SK-N-SH (cell line): ENCODE results near the gene DIS3L2. TPM values are rescaled to one million over a fixed set of nuclear protein-coding genes. Genes with fewer than 3 reads are reported as not detected.

ENCODE experiments used
- CTCF ChIA-PET: fragments of 300-600, 350-600 bp; formaldehyde crosslinking; extraction: SDS; loops from one replicate; lab custom pipeline; 2021; lab: Yijun Ruan, JAX
- POLR2A ChIA-PET: fragments of 350-600 bp; sonication (Branson Sonifier 250); formaldehyde crosslinking; extraction: SDS; loops from one replicate; lab custom pipeline; 2020; ENCODE audit warnings: antibody characterized with exemption, inconsistent platforms; lab: Yijun Ruan, JAX
- DNase-seq: peaks from one replicate; pipeline ENCODE4 v3.0.0; 2012
- H2AFZ ChIP-seq: fragments of 200-600 bp; sonication (generic); 2 replicates; pipeline ENCODE4 v1.8.1; 2016; ENCODE audit warnings: antibody characterized with exemption, mild to moderate bottlenecking, low read depth
- H3F3A ChIP-seq: fragments of 200-600 bp; sonication (generic); replicated peaks from 2 replicates; pipeline ENCODE3; 2016; ENCODE audit warnings: antibody characterized with exemption, mild to moderate bottlenecking; ENCODE audit not compliant: insufficient read depth
- H3K27ac ChIP-seq, 2 experiments: fragments of 200-500 bp in 1 of 2; fragments of 200-600 bp in 1 of 2; sonication (Bioruptor generic) in 1 of 2; sonication (generic), shearing (Covaris generic) in 1 of 2; 2 replicates each; pipeline versions ENCODE4 v1.5.1 to v1.6.1; 2014 to 2016; ENCODE audit warnings: low read depth in 2 of 2, inconsistent platforms in 1 of 2, low read length in 1 of 2, mild to moderate bottlenecking in 1 of 2, mixed read lengths in 1 of 2
- H3K27me3 ChIP-seq: fragments of 200-600 bp; sonication (generic), shearing (Covaris generic); 2 replicates; pipeline ENCODE4 v1.6.1; 2016; ENCODE audit warnings: mixed run types; ENCODE audit not compliant: insufficient read depth
- H3K36me3 ChIP-seq, 2 experiments: fragments of 200-500 bp in 1 of 2; fragments of 200-600 bp in 1 of 2; sonication (Bioruptor generic) in 1 of 2; sonication (generic) in 1 of 2; replicated peaks in 1 of 2; 2 replicates each; pipeline versions ENCODE3 to v1.5.1; 2014 to 2016; ENCODE audit warnings: low read length in 1 of 2, mild to moderate bottlenecking in 1 of 2; ENCODE audit not compliant: insufficient read depth in 2 of 2, control insufficient read depth in 1 of 2
- H3K4me1 ChIP-seq, 2 experiments: fragments of 200-500 bp in 1 of 2; fragments of 200-600 bp in 1 of 2; sonication (Bioruptor generic) in 1 of 2; sonication (generic), shearing (Covaris generic) in 1 of 2; 2 replicates each; pipeline versions ENCODE4 v1.5.1 to v1.6.1; 2014 to 2016; ENCODE audit warnings: low read depth in 1 of 2, low read length in 1 of 2, mixed run types in 1 of 2; ENCODE audit not compliant: insufficient read depth in 2 of 2, control insufficient read depth in 1 of 2
- H3K4me2 ChIP-seq: fragments of 200-600 bp; sonication (generic), shearing (Covaris generic); 2 replicates; pipeline ENCODE4 v1.6.1; 2017; ENCODE audit warnings: mixed run types
- H3K4me3 ChIP-seq, 2 experiments: fragments of 200-500 bp in 1 of 2; fragments of 200-600 bp in 1 of 2; sonication (Bioruptor generic) in 1 of 2; sonication (generic), shearing (Covaris generic) in 1 of 2; 2 replicates each; pipeline versions ENCODE4 v1.5.1 to v1.8.1; 2014 to 2016; ENCODE audit warnings: low read depth in 2 of 2, inconsistent platforms in 1 of 2, low read length in 1 of 2, mild to moderate bottlenecking in 1 of 2, mixed read lengths in 1 of 2, moderate library complexity in 1 of 2
- H3K79me2 ChIP-seq: fragments of 200-600 bp; sonication (generic); 2 replicates; pipeline ENCODE4 v1.8.1; 2017; ENCODE audit warnings: mild to moderate bottlenecking; ENCODE audit not compliant: insufficient read depth
- H3K9ac ChIP-seq: fragments of 200-600 bp; sonication (generic); 2 replicates; pipeline ENCODE4 v1.6.1; 2017; ENCODE audit warnings: mixed run types
- H3K9me2 ChIP-seq: fragments of 200-600 bp; sonication (generic); 2 replicates; pipeline ENCODE4 v1.6.1; 2017; ENCODE audit warnings: mixed run types
- H3K9me3 ChIP-seq: fragments of 200-600 bp; sonication (generic); 2 replicates; pipeline ENCODE4 v1.6.1; 2017; ENCODE audit warnings: mixed run types, mild to moderate bottlenecking, moderate library complexity
- H4K20me1 ChIP-seq: fragments of 200-600 bp; sonication (generic); 2 replicates; pipeline ENCODE4 v1.6.1; 2017; ENCODE audit warnings: mild to moderate bottlenecking, mixed run types; ENCODE audit not compliant: insufficient read depth
- CHD2 ChIP-seq: fragments of 150-350 bp; IDR thresholded peaks from 2 replicates; pipeline ENCODE4 v1.6.1; 2018; ENCODE audit warnings: low read length; ENCODE audit not compliant: partially characterized antibody
- ELF1 ChIP-seq: IDR thresholded peaks from 2 replicates; pipeline ENCODE4 v1.4.0; 2012
- EZH2phosphoT487 ChIP-seq: fragments of 200-600 bp; sonication (generic); IDR thresholded peaks from 2 replicates; pipeline ENCODE4 v1.6.1; 2017; ENCODE audit warnings: low read depth, mixed run types, mild to moderate bottlenecking, antibody characterized with exemption, moderate library complexity, borderline replicate concordance
- FOSL2 ChIP-seq: IDR thresholded peaks from 2 replicates; pipeline ENCODE4 v1.4.0; 2012; ENCODE audit warnings: low read depth, mild to moderate bottlenecking, moderate library complexity, borderline replicate concordance
- FOXM1 ChIP-seq: IDR thresholded peaks from 2 replicates; pipeline ENCODE4 v1.4.0; 2012; ENCODE audit warnings: low read depth, mild to moderate bottlenecking
- JUND ChIP-seq: IDR thresholded peaks from 2 replicates; pipeline ENCODE4 v1.4.0; 2012
- MXI1 ChIP-seq: IDR thresholded peaks from 2 replicates; pipeline ENCODE4 v1.6.1; 2012; ENCODE audit warnings: mild to moderate bottlenecking, low read depth, low read length, improper control_type of control experiment
- NRF1 ChIP-seq: IDR thresholded peaks from 2 replicates; pipeline ENCODE4 v1.6.1; 2012; ENCODE audit warnings: low read depth, mild to moderate bottlenecking, low read length
- PBX3 ChIP-seq: IDR thresholded peaks from 2 replicates; pipeline ENCODE4; 2012
- RAD21 ChIP-seq: IDR thresholded peaks from 2 replicates; pipeline ENCODE4 v1.6.1; 2012; ENCODE audit warnings: mild to moderate bottlenecking, low read length
- REST ChIP-seq: IDR thresholded peaks from 2 replicates; pipeline ENCODE4 v1.6.1; 2012; ENCODE audit warnings: mild to moderate bottlenecking, low read depth, low read length, moderate library complexity
- RFX5 ChIP-seq: IDR thresholded peaks from 2 replicates; pipeline ENCODE4 v1.6.1; 2012; ENCODE audit warnings: mild to moderate bottlenecking, improper control_type of control experiment, low read length
- SMC3 ChIP-seq: IDR thresholded peaks from 2 replicates; pipeline ENCODE4 v1.6.1; 2012; ENCODE audit warnings: low read depth, low read length, improper control_type of control experiment
- TAF1 ChIP-seq: IDR thresholded peaks from 2 replicates; pipeline ENCODE4 v1.6.1; 2012; ENCODE audit warnings: low read depth, mild to moderate bottlenecking, low read length, moderate library complexity, borderline replicate concordance
- TEAD4 ChIP-seq: IDR thresholded peaks from 2 replicates; pipeline ENCODE4 v1.4.0; 2012; ENCODE audit warnings: mild to moderate bottlenecking, borderline replicate concordance; ENCODE audit not compliant: insufficient read depth
- USF1 ChIP-seq: IDR thresholded peaks from 2 replicates; pipeline ENCODE4 v1.4.0; 2012; ENCODE audit warnings: low read depth, borderline replicate concordance
- USF2 ChIP-seq: fragments of 150-350 bp; IDR thresholded peaks from 2 replicates; pipeline ENCODE4 v1.6.1; 2017; ENCODE audit warnings: antibody characterized with exemption, low read length, low read depth, borderline replicate concordance
- WGBS: methylation state at CpG from one replicate; pipeline ENCODE4 v1.1.6; 2017; ENCODE audit warnings: low lambda C conversion rate; 5-methylcytosine and 5-hydroxymethylcytosine counted together
- polyA plus RNA-seq, 3 experiments: library from polyadenylated mRNA; depleted of rRNA; stranded (reverse); fragments of >200 nt; gene quantifications; 2 replicates each; pipeline ENCODE4 v1.2.3, GENCODE V29; 2012

Gene DIS3L2
- polyA plus RNA-seq, 1 of the 3 experiments (the other 2 are of a cell fraction) = 17.9 TPM

- H4K20me1 ChIP-seq = no peaks in the 10 kb centered on the region
- TF ChIP-seq ELF1 = no peak
- TF ChIP-seq USF1 = no peak
- TF ChIP-seq JUND = no peak
- no peak for TF ChIP-seq NRF1
- no peak for TF ChIP-seq FOXM1
- no peak for TF ChIP-seq SMC3
- TF ChIP-seq USF2 = no peak
- no peak for TF ChIP-seq RFX5
- TF ChIP-seq TAF1 = no peak
- no peak for TF ChIP-seq EZH2phosphoT487
- TF ChIP-seq PBX3 = no peak
- no peak for TF ChIP-seq RAD21
- no peak for TF ChIP-seq FOSL2
- TF ChIP-seq TEAD4 = no peak
- TF ChIP-seq CHD2 = no peak
- no peak for TF ChIP-seq MXI1
- no peak for TF ChIP-seq REST
- H3K4me1 ChIP-seq = peaks cover 0 to 4% of the 10 kb centered on the region in 2 experiments; a peak in 1 of 4 replicates
- CTCF ChIA-PET = interaction anchor here (0.9 to 1.9 kb wide), 3 partner anchors 16 to 24 kb away, joined by 3 to 6 read pairs (median 3); no protein-coding TSS in a partner anchor
- H3K79me2 ChIP-seq = no peaks in the 10 kb centered on the region
- H3K27me3 ChIP-seq = no peaks in the 10 kb centered on the region
- H3K36me3 ChIP-seq = peaks cover 0 to 5% of the 10 kb centered on the region in 2 experiments
- H3K4me3 ChIP-seq = no peak overlapping the region
- 91% methylated on average over 7 of the region's 8 CpGs for WGBS
- no peak overlapping the region for H3K4me2 ChIP-seq
- no peak overlapping the region for H2AFZ ChIP-seq
- POLR2A ChIA-PET = no interaction called here
- H3F3A ChIP-seq = no peaks in the 10 kb centered on the region
- no peak overlapping the region for H3K9ac ChIP-seq
- H3K9me2 ChIP-seq = no peaks in the 10 kb centered on the region
- H3K27ac ChIP-seq = no peak overlapping the region
- no peak for DNase-seq
- H3K9me3 ChIP-seq = no peaks in the 10 kb centered on the region
Observed at GRCh38 chr2:232276084-232276732, 314.7 kb downstream of the DIS3L2 start.
